Endothelial cell of umbilical vein (primary cell): ENCODE data around the gene CPNE9. TPM values are rescaled to one million over a fixed set of nuclear protein-coding genes. Genes with fewer than 3 reads are reported as not detected.

ENCODE experiments used
- BruUV-seq: library from RNA; stranded (reverse); fragments of 400-500 nt; replicated peaks from 2 replicates; lab custom pipeline; 2021; lab: Mats Ljungman, UMichigan
- CTCF ChIA-PET: fragments of 300-600, 350-600 bp; sonication (Branson Sonifier 250); formaldehyde crosslinking; loops from one replicate; lab custom pipeline; 2021; ENCODE audit warnings: antibody characterized with exemption, inconsistent platforms; lab: Charles Lee
- POLR2A ChIA-PET: fragments of 300-600, 350-600 bp; sonication (Branson Sonifier 250); formaldehyde crosslinking; loops from one replicate; lab custom pipeline; 2021; ENCODE audit warnings: antibody characterized with exemption, inconsistent platforms; lab: Charles Lee
- DNase-seq: peaks from one replicate; pipeline ENCODE4 v3.0.0-alpha.2; 2011; ENCODE audit warnings: low read depth, low spot score
- FAIRE-seq: peaks from 2 replicates; lab custom pipeline; 2011; peaks lifted over from hg19 to GRCh38; lab: Jason Lieb, UNC
- H2AFZ ChIP-seq: 2 replicates; pipeline ENCODE4 v1.6.0; 2012; ENCODE audit warnings: low read depth, low read length, control low read depth, inconsistent platforms
- H3K27ac ChIP-seq: 2 replicates; pipeline ENCODE4 v1.5.1; 2011; ENCODE audit warnings: low read depth, mild to moderate bottlenecking, control low read depth, low read length, moderate library complexity; ENCODE audit not compliant: insufficient read depth
- H3K27me3 ChIP-seq, 2 experiments: 2 replicates each; pipeline versions ENCODE4 v1.6.0 to v1.6.1; 2011; ENCODE audit warnings: low read length in 2 of 2, mixed read lengths in 1 of 2; ENCODE audit not compliant: control insufficient read depth in 2 of 2, insufficient read depth in 2 of 2
- H3K36me3 ChIP-seq, 2 experiments: 2 replicates in 1 of 2; 3 replicates in 1 of 2; pipeline ENCODE4 v1.5.1; 2011; ENCODE audit warnings: low read length in 2 of 2, mild to moderate bottlenecking in 1 of 2, moderate library complexity in 1 of 2; ENCODE audit not compliant: control insufficient read depth in 2 of 2, insufficient read depth in 2 of 2; ENCODE audit errors: extremely low read depth in 1 of 2
- H3K4me1 ChIP-seq: 3 replicates; pipeline ENCODE4 v1.5.1; 2011; ENCODE audit warnings: mild to moderate bottlenecking, low read length; ENCODE audit not compliant: control insufficient read depth, insufficient read depth; ENCODE audit errors: extremely low read depth
- H3K4me2 ChIP-seq: 2 replicates; pipeline ENCODE4 v1.6.1; 2011; ENCODE audit warnings: low read length, control low read depth, mixed read lengths; ENCODE audit not compliant: insufficient read depth
- H3K4me3 ChIP-seq, 3 experiments: fragments of 200-600 bp in 1 of 3; sonication (generic), shearing (Covaris generic) in 1 of 3; replicated peaks in 1 of 3; 2 replicates each; pipeline ENCODE4 v1.5.1; 2011 to 2016; ENCODE audit warnings: control low read depth in 3 of 3, low read length in 3 of 3, mild to moderate bottlenecking in 2 of 3, inconsistent platforms in 1 of 3, low read depth in 1 of 3, moderate library complexity in 1 of 3; ENCODE audit not compliant: insufficient read depth in 1 of 3
- H3K79me2 ChIP-seq: 2 replicates; pipeline ENCODE4 v1.6.0; 2012; ENCODE audit warnings: low read length, inconsistent platforms; ENCODE audit not compliant: control insufficient read depth, insufficient read depth
- H3K9ac ChIP-seq: replicated peaks from 2 replicates; pipeline ENCODE3; 2011; ENCODE audit warnings: low read length, control low read depth; ENCODE audit not compliant: insufficient read depth; ENCODE audit errors: extremely low read depth
- H3K9me1 ChIP-seq: replicated peaks from 3 replicates; pipeline ENCODE4 v1.6.0; 2011; ENCODE audit warnings: mild to moderate bottlenecking, low read length; ENCODE audit not compliant: control insufficient read depth, insufficient read depth; ENCODE audit errors: extremely low read depth
- H3K9me3 ChIP-seq: replicated peaks from 2 replicates; pipeline ENCODE4 v1.5.1; 2012; ENCODE audit warnings: low read length, inconsistent platforms; ENCODE audit not compliant: control insufficient read depth, insufficient read depth
- H4K20me1 ChIP-seq: replicated peaks from 2 replicates; pipeline ENCODE3; 2011; ENCODE audit warnings: mild to moderate bottlenecking, low read length; ENCODE audit not compliant: control insufficient read depth, insufficient read depth; ENCODE audit errors: extremely low read depth
- CTCF ChIP-seq, 2 donors: IDR thresholded peaks; 1 replicate in 1 of 2; 2 replicates in 1 of 2; pipeline ENCODE4 v1.5.1; 2011; ENCODE audit warnings: low read length in 2 of 2, mild to moderate bottlenecking in 2 of 2, moderate library complexity in 2 of 2, control low read depth in 1 of 2, inconsistent platforms in 1 of 2, low read depth in 1 of 2; ENCODE audit not compliant: insufficient read depth in 1 of 2; ENCODE audit errors: extremely low read depth in 1 of 2
- EZH2 ChIP-seq: IDR thresholded peaks from 2 replicates; pipeline ENCODE4 v1.6.1; 2012; ENCODE audit warnings: borderline replicate concordance, low read depth, mild to moderate bottlenecking, moderate library complexity, low read length, inconsistent platforms; ENCODE audit not compliant: severe bottlenecking
- FOS ChIP-seq: IDR thresholded peaks from 2 replicates; pipeline ENCODE4 v1.6.1; 2011; ENCODE audit warnings: mild to moderate bottlenecking, low read length, moderate library complexity, borderline replicate concordance; ENCODE audit not compliant: insufficient read depth
- GATA2 ChIP-seq: IDR thresholded peaks from 2 replicates; pipeline ENCODE4 v1.7.0; 2011; ENCODE audit warnings: low read depth, mild to moderate bottlenecking, moderate library complexity, mixed read lengths, low read length; ENCODE audit not compliant: insufficient read length, insufficient read depth
- JUN ChIP-seq: IDR thresholded peaks from 2 replicates; pipeline ENCODE4 v1.6.1; 2011; ENCODE audit warnings: borderline replicate concordance, low read depth; ENCODE audit not compliant: insufficient read length, insufficient read depth
- MYC ChIP-seq: IDR thresholded peaks from one replicate; pipeline ENCODE4 v1.6.1; 2011; ENCODE audit warnings: mild to moderate bottlenecking, low read depth, low read length
- POLR2A ChIP-seq: IDR thresholded peaks from 2 replicates; pipeline ENCODE4 v1.6.1; 2012; ENCODE audit warnings: low read depth, mild to moderate bottlenecking, control low read depth, low read length
- POLR2AphosphoS5 ChIP-seq: IDR thresholded peaks from 2 replicates; pipeline ENCODE4 v1.6.1; 2012; ENCODE audit warnings: low read depth, mild to moderate bottlenecking, control low read depth, low read length, moderate library complexity; ENCODE audit not compliant: insufficient read depth
- dilution Hi-C: fragments of 300-500 bp; cut with MboI; formaldehyde crosslinking; loops from one replicate; pipeline ENCODE4 v1.15.0; 2019; ENCODE audit warnings: low sequenced_read_pairs; ENCODE audit not compliant: extremely low pct_ligation_motif_present
- intact Hi-C: fragments of 100-400 bp; cut with micrococcal nuclease; formaldehyde crosslinking; loops from one replicate; pipeline ENCODE4 v1.10.0; 2022
- polyA plus RNA-seq, 4 experiments: library from polyadenylated mRNA; depleted of rRNA in 3 of 4; stranded (reverse) in 3 of 4; unstranded in 1 of 4; fragments of >200 nt; gene quantifications; 2 replicates each; pipeline versions ENCODE4 v1.2.1 to v1.2.3, GENCODE V29; 2011 to 2012; ENCODE audit warnings: missing spikeins in 1 of 4
- total RNA-seq: library from RNA; stranded (reverse); gene quantifications from 2 replicates; pipeline ENCODE4 v1.2.3, GENCODE V29; 2021
- TF ChIP-seq, protein P1 (sequence below): IDR thresholded peaks from 2 replicates; pipeline ENCODE4 v1.6.1; 2011; ENCODE audit not compliant: insufficient read depth, insufficient read length

CPNE9 gene
- total and polyA plus RNA-seq, 2 donors (not counting 3 experiments of a cell fraction or from before 2014, with no cell fraction given), result not detected

DNA sequence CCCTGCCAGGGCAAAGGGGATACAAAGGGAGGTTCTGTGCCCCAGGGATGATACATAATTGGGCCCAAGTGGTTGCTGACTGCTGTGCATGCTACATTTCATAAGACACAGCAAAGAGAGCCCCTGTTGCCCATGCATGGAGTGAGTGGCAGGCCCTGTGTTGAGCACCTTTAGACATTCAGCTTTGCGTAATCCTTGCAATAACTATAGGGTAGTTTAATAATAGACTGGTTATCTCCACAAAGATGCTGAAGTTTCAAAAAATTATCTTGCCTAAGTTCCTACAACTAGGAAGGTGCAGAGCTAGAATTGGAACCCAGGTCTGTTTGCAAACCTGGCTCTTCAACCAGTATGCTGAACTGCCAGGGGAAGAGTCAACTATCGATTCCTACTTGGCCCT lies 44.4 kb downstream of the CPNE9 start:
- no TSS peak for BruUV-seq
- Histone ChIP-seq H4K20me1 (no peaks in the 10 kb centered on the region), H3K27ac (no peak overlapping the region), H3K36me3 (peaks cover 10 to 50% of the 10 kb centered on the region in 2 experiments), H2AFZ (no peak overlapping the region), H3K79me2 (peaks cover 12% of the 10 kb centered on the region), H3K9ac (no peak overlapping the region), H3K4me1 (peaks cover 32% of the 10 kb centered on the region), H3K9me3 (no peaks in the 10 kb centered on the region), H3K4me3 (no peak overlapping the region), H3K4me2 (no peak overlapping the region), H3K9me1 (no peaks in the 10 kb centered on the region), H3K27me3 (no peaks in the 10 kb centered on the region)
- POLR2A ChIA-PET, result no interaction called here
- FAIRE-seq, result no peak
- no peak for TF ChIP-seq CTCF (IDR thresholded peaks at IDR 0.05; ENCODE audit: extremely low read depth in 1 of 2, insufficient read depth in 1 of 2, low read depth in 1 of 2, low read length in 2 of 2)
- TF ChIP-seq EZH2, result no peak
- no peak for TF ChIP-seq MYC
- no peak for TF ChIP-seq JUN
- TF ChIP-seq GATA2, result no peak
- TF ChIP-seq FOS, result no peak
- TF ChIP-seq, protein P1, sequence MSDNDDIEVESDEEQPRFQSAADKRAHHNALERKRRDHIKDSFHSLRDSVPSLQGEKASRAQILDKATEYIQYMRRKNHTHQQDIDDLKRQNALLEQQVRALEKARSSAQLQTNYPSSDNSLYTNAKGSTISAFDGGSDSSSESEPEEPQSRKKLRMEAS, result no peak
- TF ChIP-seq POLR2A, result no peak
- TF ChIP-seq POLR2AphosphoS5, result no peak
- DNase-seq, result no peak
- intact Hi-C loops (no loop called here), dilution Hi-C loops (no loop called here)
- CTCF ChIA-PET, result interaction anchor here (0.9 to 1.4 kb wide), 2 partner anchors 11 to 15 kb away, joined by 3 to 4 read pairs; no protein-coding TSS in a partner anchor
